Kidney epithelial cell (primary cell): ENCODE results near the gene DOK7. TPM values are rescaled to one million over a fixed set of nuclear protein-coding genes. Genes with fewer than 3 reads are reported as not detected.

Experiments used
- DNase-seq: peaks from one replicate; pipeline ENCODE4 v3.0.0-alpha.2; 2010; ENCODE audit warnings: low read depth
- H3K27me3 ChIP-seq: 2 replicates; pipeline ENCODE4 v1.6.0; 2011; ENCODE audit warnings: low read length; ENCODE audit not compliant: control insufficient read depth, insufficient read depth
- H3K36me3 ChIP-seq: 2 replicates; pipeline ENCODE4 v1.5.1; 2011; ENCODE audit warnings: low read length; ENCODE audit not compliant: control insufficient read depth, insufficient read depth
- H3K4me3 ChIP-seq: 2 replicates; pipeline ENCODE4 v1.5.1; 2011; ENCODE audit warnings: low read depth, mild to moderate bottlenecking, control low read depth, low read length
- total RNA-seq: library from RNA; depleted of rRNA; stranded (reverse); fragments of >200 nt; gene quantifications from 2 replicates; pipeline ENCODE4 v1.2.3, GENCODE V29; 2015
- TF ChIP-seq, protein P1 (sequence below): IDR thresholded peaks from 2 replicates; pipeline ENCODE4 v1.5.1; 2011; ENCODE audit warnings: mild to moderate bottlenecking, moderate library complexity, low read length, control low read depth, inconsistent platforms; ENCODE audit not compliant: insufficient read depth, poor library complexity, severe bottlenecking

Gene DOK7
- total RNA-seq, 1 donor from 2014 or later = 6.9 TPM

- Histone ChIP-seq H3K36me3 (peaks cover 2% of the 10 kb centered on the region), H3K27me3 (no peaks in the 10 kb centered on the region), H3K4me3 (no peak overlapping the region)
- TF ChIP-seq, protein P1, sequence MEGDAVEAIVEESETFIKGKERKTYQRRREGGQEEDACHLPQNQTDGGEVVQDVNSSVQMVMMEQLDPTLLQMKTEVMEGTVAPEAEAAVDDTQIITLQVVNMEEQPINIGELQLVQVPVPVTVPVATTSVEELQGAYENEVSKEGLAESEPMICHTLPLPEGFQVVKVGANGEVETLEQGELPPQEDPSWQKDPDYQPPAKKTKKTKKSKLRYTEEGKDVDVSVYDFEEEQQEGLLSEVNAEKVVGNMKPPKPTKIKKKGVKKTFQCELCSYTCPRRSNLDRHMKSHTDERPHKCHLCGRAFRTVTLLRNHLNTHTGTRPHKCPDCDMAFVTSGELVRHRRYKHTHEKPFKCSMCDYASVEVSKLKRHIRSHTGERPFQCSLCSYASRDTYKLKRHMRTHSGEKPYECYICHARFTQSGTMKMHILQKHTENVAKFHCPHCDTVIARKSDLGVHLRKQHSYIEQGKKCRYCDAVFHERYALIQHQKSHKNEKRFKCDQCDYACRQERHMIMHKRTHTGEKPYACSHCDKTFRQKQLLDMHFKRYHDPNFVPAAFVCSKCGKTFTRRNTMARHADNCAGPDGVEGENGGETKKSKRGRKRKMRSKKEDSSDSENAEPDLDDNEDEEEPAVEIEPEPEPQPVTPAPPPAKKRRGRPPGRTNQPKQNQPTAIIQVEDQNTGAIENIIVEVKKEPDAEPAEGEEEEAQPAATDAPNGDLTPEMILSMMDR = no peak
- no peak for DNase-seq
Measured at GRCh38 chr4:3516061-3516835, 53.1 kb downstream of the DOK7 start.

DNA sequence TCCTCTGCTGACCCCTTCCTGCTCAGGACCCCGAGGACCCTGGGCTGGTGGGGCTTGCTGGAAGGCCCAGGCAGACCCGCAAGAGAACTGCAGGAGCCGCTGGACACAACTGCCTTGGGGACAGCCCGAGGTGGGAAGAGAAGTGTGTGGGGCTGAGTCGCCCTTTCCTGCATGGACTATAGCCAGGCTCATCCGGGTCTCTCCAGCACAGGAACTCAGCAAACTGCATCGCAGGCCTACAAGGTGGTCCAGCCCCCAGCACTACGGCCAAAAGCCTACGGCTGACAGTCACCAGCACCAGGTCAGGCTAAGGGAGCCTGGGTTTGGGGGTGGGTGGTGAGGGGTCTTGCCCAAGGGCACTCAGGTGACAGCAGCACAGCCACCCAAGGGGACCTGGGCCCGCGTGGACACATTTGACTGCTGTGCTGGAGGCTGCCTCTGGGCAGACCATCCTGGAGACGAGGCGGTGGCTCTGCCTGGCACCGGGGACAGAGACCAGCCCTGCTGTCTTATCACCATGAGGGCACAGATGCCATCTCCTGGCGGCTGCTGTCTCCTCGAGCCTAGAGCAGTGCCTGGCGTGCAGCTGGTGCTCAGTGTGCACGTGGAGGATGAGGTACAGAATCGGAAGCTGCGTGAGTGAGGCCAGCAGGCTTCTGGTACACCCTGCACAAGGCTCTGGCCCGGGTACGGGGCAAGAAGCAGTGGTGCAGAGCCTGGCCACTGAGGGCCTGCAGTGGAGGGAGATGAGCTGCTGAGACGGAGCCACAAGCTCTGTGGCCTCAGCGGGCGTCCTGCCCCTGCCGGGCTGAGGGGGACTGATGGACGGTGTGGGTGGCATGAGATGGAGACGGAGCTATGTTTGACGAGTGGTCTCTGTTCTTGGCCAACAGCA is 54.0 kb downstream of the DOK7 start:
- DNase-seq = no peak
- H3K36me3 ChIP-seq = peaks cover 2% of the 10 kb centered on the region
- TF ChIP-seq, protein P1 = no peak
- no peaks in the 10 kb centered on the region for H3K27me3 ChIP-seq
- H3K4me3 ChIP-seq = no peak overlapping the region

DNA sequence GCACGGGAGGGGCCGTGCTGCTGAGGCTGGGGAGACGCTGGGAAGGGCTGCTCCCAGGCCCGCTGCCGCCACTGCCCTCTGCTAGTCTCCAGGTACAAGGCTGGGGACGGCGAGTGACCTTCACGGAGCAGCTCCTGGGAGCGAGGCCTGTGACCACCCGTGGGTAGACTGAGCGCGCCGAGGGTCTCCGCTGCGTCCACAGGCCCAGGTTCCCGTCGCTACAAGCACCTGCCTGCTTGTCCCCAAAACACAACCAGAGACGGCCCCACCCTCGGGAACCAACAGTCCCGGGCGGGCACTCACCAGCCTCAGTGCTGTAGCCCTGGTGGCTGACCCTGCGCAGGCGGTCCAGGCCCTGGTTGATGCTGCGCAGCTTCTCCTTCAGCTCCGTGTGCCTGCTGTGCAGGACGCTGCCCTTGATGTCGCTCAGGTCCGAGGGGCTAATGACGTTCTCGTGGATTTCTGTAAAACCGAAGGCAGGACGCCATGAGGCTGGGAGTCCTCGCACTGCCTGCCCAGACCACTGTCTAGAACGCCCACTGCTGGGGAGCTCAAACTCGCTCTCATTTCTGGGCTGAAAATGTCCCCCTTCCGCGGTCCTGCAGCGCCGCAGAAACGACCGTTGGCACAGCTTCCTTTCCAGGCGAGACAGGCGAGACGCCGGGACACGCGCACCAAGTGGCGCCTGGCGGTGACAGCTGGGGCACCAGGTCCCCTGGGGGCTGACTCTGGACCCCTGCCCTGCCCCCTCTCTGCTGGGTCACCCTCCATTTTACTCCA is 54.8 kb downstream of the DOK7 start:
- no peak for DNase-seq
- Histone ChIP-seq H3K36me3 (peaks cover 2% of the 10 kb centered on the region), H3K4me3 (no peak overlapping the region), H3K27me3 (no peaks in the 10 kb centered on the region)
- TF ChIP-seq, protein P1 = no peak

DNA sequence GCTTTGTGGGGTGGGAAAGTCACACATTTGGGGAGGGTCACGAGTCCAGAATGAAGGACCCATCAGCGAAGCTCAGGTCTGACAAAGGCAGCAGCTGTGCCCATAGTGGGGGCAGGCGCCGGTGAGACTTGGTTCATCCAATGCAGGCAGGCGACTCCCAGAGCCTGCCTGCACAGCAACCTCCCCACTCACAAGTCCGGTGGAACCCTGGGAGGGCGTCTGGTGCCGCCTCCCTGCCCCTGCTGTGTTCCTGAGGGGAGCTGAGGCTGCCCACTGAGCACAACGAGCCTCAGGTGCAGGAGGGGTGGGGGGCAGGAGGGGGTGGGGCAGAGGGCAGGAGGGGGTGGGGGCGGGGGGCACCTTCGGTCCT is 55.4 kb downstream of the DOK7 start:
- DNase-seq = no peak
- TF ChIP-seq, protein P1 = no peak
- Histone ChIP-seq H3K4me3 (no peak overlapping the region), H3K36me3 (peaks cover 2% of the 10 kb centered on the region), H3K27me3 (no peaks in the 10 kb centered on the region)

GRCh38 chr4:3518941-3519340 is 55.8 kb downstream of the DOK7 start:
- TF ChIP-seq, protein P1 = no peak
- Histone ChIP-seq H3K36me3 (peaks cover 2% of the 10 kb centered on the region), H3K4me3 (no peak overlapping the region), H3K27me3 (no peaks in the 10 kb centered on the region)
- no peak for DNase-seq
